Adipose tissue (tissue), 3 donors: ENCODE results near the gene ARHGAP12. TPM values are rescaled to one million over a fixed set of nuclear protein-coding genes. Genes with fewer than 3 reads are reported as not detected.

Experiments used
- H3K27ac ChIP-seq: one replicate; pipeline ENCODE4 v1.5.1; 2013; ENCODE audit warnings: low read depth, low read length
- WGBS, 3 donors: extraction: QIAGEN DNeasy Blood & Tissue Kit; methylation state at CpG; one replicate each; pipeline ENCODE4 v1.1.7; 2013; 5-methylcytosine and 5-hydroxymethylcytosine counted together
- polyA plus RNA-seq, 3 donors: library from polyadenylated mRNA; stranded (reverse); fragments of 200-250 nt; gene quantifications; one replicate each; pipeline ENCODE4 v1.2.3, GENCODE V29; 2013
- donor health status: healthy with polysubstance abuse.
- donor health status: Bipolar disorder and iron deficiency.
- donor health status: healthy.

ARHGAP12 gene
- polyA plus RNA-seq, 3 donors = 7.8 to 25.8 (median 9.2) TPM

- WGBS, 3 donors = 84 to 91% (median 85%) methylated on average over 4 of the region's 4 CpGs
- H3K27ac ChIP-seq = no peak overlapping the region
Measured at GRCh38 chr10:31855033-31855432, 73.6 kb downstream of the ARHGAP12 start.

- WGBS, 3 donors = 72 to 74% (median 73%) methylated on average over 2 of the region's 2 CpGs
- no peak overlapping the region for H3K27ac ChIP-seq
Measured at GRCh38 chr10:31853629-31854028, 75.0 kb downstream of the ARHGAP12 start.

GRCh38 chr10:31851216-31851615, 77.4 kb downstream of the ARHGAP12 start:
- WGBS, 3 donors = 39 to 93% (median 91%) methylated on average over 1 of the region's 1 CpG
- no peak overlapping the region for H3K27ac ChIP-seq

- H3K27ac ChIP-seq = no peak overlapping the region
Measured at GRCh38 chr10:31847515-31847914, 81.1 kb downstream of the ARHGAP12 start.

- 97% methylated on average over 7 of the region's 7 CpGs for WGBS, 3 donors
Measured at GRCh38 chr10:31838709-31839108, 89.9 kb downstream of the ARHGAP12 start.

GRCh38 chr10:31838065-31838464, 90.6 kb downstream of the ARHGAP12 start:
- 89 to 97% (median 97%) methylated on average over 1 of the region's 1 CpG for WGBS, 3 donors
- H3K27ac ChIP-seq = no peak overlapping the region

More at GRCh38 chr10:31838709-31839108, 89.9 kb downstream of the ARHGAP12 start:
- no peak overlapping the region for H3K27ac ChIP-seq

- H3K27ac ChIP-seq = no peak overlapping the region
- WGBS, 3 donors = 72 to 86% (median 85%) methylated on average over 9 of the region's 9 CpGs
Measured at GRCh38 chr10:31836569-31837406, 91.8 kb downstream of the ARHGAP12 start.

- no peak overlapping the region for H3K27ac ChIP-seq
Measured at GRCh38 chr10:31833753-31834152, 94.9 kb downstream of the ARHGAP12 start.

- 77 to 96% (median 95%) methylated on average over 1 of the region's 1 CpG for WGBS, 3 donors
Measured at GRCh38 chr10:31832261-31832660, 96.4 kb downstream of the ARHGAP12 start.

GRCh38 chr10:31830887-31831286, 97.7 kb downstream of the ARHGAP12 start:
- 79 to 82% (median 80%) methylated on average over 5 of the region's 5 CpGs for WGBS, 3 donors
- no peak overlapping the region for H3K27ac ChIP-seq

More at GRCh38 chr10:31832261-31832660, 96.4 kb downstream of the ARHGAP12 start:
- H3K27ac ChIP-seq = no peak overlapping the region

- WGBS, 3 donors = 94 to 100% (median 100%) methylated on average over 1 of the region's 1 CpG
- H3K27ac ChIP-seq = no peak overlapping the region
Measured at GRCh38 chr10:31829776-31830175, 98.9 kb downstream of the ARHGAP12 start.

GRCh38 chr10:31823358-31823757, 105.3 kb downstream of the ARHGAP12 start:
- H3K27ac ChIP-seq = no peak overlapping the region
- 56 to 93% (median 88%) methylated on average over 4 of the region's 4 CpGs for WGBS, 3 donors

- H3K27ac ChIP-seq = no peak overlapping the region
Measured at GRCh38 chr10:31822616-31823318, 105.9 kb downstream of the ARHGAP12 start.

GRCh38 chr10:31822150-31822549, 106.5 kb downstream of the ARHGAP12 start:
- H3K27ac ChIP-seq = no peak overlapping the region
- 81 to 89% (median 86%) methylated on average over 4 of the region's 4 CpGs for WGBS, 3 donors

More at GRCh38 chr10:31822616-31823318, 105.9 kb downstream of the ARHGAP12 start:
- WGBS, 3 donors = 77 to 85% (median 78%) methylated on average over 8 of the region's 8 CpGs

- H3K27ac ChIP-seq = no peak overlapping the region
- 68 to 93% (median 85%) methylated on average over 3 of the region's 3 CpGs for WGBS, 3 donors
Measured at GRCh38 chr10:31820778-31821369, 107.8 kb downstream of the ARHGAP12 start.

GRCh38 chr10:31820096-31820495, 108.5 kb downstream of the ARHGAP12 start:
- H3K27ac ChIP-seq = no peak overlapping the region

- H3K27ac ChIP-seq = no peak overlapping the region
- 59 to 79% (median 73%) methylated on average over 3 of the region's 3 CpGs for WGBS, 3 donors
Measured at GRCh38 chr10:31819391-31819820, 109.2 kb downstream of the ARHGAP12 start.

- H3K27ac ChIP-seq = no peak overlapping the region
Measured at GRCh38 chr10:31816318-31816717, 112.3 kb downstream of the ARHGAP12 start.

More at GRCh38 chr10:31816318-31816717, 112.3 kb downstream of the ARHGAP12 start:
- WGBS, 3 donors = 85 to 92% (median 91%) methylated on average over 2 of the region's 2 CpGs
